ENCODE data around the gene UQCC2.

The UQCC2 gene

DNA sequence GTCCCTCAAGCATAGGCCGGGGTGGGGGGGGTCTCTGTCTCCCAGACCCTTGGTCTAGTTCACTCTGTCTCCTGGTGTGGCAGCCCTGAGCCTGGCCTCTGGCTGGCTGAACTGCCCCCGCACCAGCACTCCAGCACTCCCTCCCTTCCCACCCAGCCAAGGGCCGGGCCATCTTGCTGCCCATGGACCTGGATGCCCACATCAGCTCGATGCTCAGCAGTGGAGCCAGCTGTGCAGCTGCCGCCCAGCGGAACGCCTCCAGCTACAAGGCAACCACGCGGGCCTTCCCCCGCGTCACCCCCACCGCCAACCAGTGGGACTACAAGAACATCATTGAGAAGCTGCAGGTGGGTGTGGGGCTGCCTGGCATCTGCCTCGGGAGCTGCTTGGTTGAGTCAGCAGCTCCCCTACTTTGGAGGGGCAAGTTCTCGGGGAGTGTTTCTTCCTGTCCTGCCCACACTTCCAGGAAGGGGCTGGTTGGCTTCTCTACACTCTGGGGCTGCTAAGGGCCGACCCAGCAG lies 28.4 kb downstream of the UQCC2 start:
- ATAC-seq, result no peak
- TF ChIP-seq CSDC2 (CRISPR knock-in tag; IDR thresholded peaks at IDR 0.05) (no peak), RARB (CRISPR knock-in tag; IDR thresholded peaks at IDR 0.05) (no peak), OSR1 (CRISPR knock-in tag; IDR thresholded peaks at IDR 0.05) (no peak), ZFP30 (CRISPR knock-in tag; IDR thresholded peaks at IDR 0.05) (no peak), ZNF70 (CRISPR knock-in tag; IDR thresholded peaks at IDR 0.05) (no peak), TOX (CRISPR knock-in tag; IDR thresholded peaks at IDR 0.05; ENCODE audit: borderline replicate concordance) (no peak), ARNTL (CRISPR knock-in tag; IDR thresholded peaks at IDR 0.05; ENCODE audit: borderline replicate concordance, low read depth) (no peak), SNAI2 (CRISPR knock-in tag; IDR thresholded peaks at IDR 0.05) (no peak)
- TF ChIP-seq, protein P1, sequence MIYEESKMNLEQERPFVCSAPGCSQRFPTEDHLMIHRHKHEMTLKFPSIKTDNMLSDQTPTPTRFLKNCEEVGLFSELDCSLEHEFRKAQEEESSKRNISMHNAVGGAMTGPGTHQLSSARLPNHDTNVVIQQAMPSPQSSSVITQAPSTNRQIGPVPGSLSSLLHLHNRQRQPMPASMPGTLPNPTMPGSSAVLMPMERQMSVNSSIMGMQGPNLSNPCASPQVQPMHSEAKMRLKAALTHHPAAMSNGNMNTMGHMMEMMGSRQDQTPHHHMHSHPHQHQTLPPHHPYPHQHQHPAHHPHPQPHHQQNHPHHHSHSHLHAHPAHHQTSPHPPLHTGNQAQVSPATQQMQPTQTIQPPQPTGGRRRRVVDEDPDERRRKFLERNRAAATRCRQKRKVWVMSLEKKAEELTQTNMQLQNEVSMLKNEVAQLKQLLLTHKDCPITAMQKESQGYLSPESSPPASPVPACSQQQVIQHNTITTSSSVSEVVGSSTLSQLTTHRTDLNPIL (CRISPR knock-in tag; IDR thresholded peaks at IDR 0.05; ENCODE audit: low read depth), result no peak
- TF ChIP-seq, protein P2, sequence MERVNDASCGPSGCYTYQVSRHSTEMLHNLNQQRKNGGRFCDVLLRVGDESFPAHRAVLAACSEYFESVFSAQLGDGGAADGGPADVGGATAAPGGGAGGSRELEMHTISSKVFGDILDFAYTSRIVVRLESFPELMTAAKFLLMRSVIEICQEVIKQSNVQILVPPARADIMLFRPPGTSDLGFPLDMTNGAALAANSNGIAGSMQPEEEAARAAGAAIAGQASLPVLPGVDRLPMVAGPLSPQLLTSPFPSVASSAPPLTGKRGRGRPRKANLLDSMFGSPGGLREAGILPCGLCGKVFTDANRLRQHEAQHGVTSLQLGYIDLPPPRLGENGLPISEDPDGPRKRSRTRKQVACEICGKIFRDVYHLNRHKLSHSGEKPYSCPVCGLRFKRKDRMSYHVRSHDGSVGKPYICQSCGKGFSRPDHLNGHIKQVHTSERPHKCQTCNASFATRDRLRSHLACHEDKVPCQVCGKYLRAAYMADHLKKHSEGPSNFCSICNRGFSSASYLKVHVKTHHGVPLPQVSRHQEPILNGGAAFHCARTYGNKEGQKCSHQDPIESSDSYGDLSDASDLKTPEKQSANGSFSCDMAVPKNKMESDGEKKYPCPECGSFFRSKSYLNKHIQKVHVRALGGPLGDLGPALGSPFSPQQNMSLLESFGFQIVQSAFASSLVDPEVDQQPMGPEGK (CRISPR knock-in tag; IDR thresholded peaks at IDR 0.05; ENCODE audit: borderline replicate concordance), result no peak

DNA sequence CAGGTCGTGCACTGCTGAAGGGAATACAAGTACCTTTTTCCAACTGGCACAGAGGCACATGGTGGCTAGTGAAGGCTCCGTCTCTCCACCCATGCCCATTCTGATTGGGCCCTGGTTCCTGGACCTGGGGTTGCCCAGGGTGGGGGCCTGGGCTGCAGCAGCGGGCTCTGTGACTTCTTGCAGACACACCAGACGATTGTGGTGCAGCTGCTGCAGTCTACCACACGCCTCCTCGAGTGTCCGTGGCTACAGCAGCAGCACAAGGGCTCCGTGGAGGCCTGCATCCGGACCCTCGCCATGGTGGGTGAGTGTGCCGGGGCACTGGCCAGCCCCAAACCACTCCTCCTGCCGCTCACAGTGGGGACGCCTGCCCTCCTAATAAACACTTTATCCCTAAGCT lies 29.2 kb downstream of the UQCC2 start:
- no peak for TF ChIP-seq ESRRG (CRISPR knock-in tag; IDR thresholded peaks at IDR 0.05)
- no peak for TF ChIP-seq GLIS3 (CRISPR knock-in tag; IDR thresholded peaks at IDR 0.05)
- TF ChIP-seq, protein P3, sequence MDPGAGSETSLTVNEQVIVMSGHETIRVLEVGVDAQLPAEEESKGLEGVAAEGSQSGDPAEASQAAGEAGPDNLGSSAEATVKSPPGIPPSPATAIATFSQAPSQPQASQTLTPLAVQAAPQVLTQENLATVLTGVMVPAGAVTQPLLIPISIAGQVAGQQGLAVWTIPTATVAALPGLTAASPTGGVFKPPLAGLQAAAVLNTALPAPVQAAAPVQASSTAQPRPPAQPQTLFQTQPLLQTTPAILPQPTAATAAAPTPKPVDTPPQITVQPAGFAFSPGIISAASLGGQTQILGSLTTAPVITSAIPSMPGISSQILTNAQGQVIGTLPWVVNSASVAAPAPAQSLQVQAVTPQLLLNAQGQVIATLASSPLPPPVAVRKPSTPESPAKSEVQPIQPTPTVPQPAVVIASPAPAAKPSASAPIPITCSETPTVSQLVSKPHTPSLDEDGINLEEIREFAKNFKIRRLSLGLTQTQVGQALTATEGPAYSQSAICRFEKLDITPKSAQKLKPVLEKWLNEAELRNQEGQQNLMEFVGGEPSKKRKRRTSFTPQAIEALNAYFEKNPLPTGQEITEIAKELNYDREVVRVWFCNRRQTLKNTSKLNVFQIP (CRISPR knock-in tag; IDR thresholded peaks at IDR 0.05; ENCODE audit: borderline replicate concordance, low read depth), result no peak
- TF ChIP-seq CSDC2 (CRISPR knock-in tag; IDR thresholded peaks at IDR 0.05), result no peak
- no peak for TF ChIP-seq ISL1 (CRISPR knock-in tag; IDR thresholded peaks at IDR 0.05)
- no peak for TF ChIP-seq ZNF70 (CRISPR knock-in tag; IDR thresholded peaks at IDR 0.05)
- no peak for TF ChIP-seq SNAI2 (CRISPR knock-in tag; IDR thresholded peaks at IDR 0.05)
- TF ChIP-seq ZFP30 (CRISPR knock-in tag; IDR thresholded peaks at IDR 0.05), result no peak
- no peak for TF ChIP-seq RARB (CRISPR knock-in tag; IDR thresholded peaks at IDR 0.05)
- no peak for ATAC-seq

- ATAC-seq, result no peak
These were observed 31.7 kb downstream of the UQCC2 start for GRCh38 chr6:33679761-33680160.

More at GRCh38 chr6:33679761-33680160, 31.7 kb downstream of the UQCC2 start:
- TF ChIP-seq, protein P2 (CRISPR knock-in tag; IDR thresholded peaks at IDR 0.05; ENCODE audit: borderline replicate concordance), result no peak
- TF ChIP-seq ISL1 (CRISPR knock-in tag; IDR thresholded peaks at IDR 0.05) (no peak), ZC3H10 (CRISPR knock-in tag; IDR thresholded peaks at IDR 0.05) (no peak), TOX (CRISPR knock-in tag; IDR thresholded peaks at IDR 0.05; ENCODE audit: borderline replicate concordance) (no peak), ZFP3 (CRISPR knock-in tag; IDR thresholded peaks at IDR 0.05) (no peak), PPARA (CRISPR knock-in tag; IDR thresholded peaks at IDR 0.05; ENCODE audit: borderline replicate concordance) (no peak), GLIS3 (CRISPR knock-in tag; IDR thresholded peaks at IDR 0.05) (no peak), ZNF70 (CRISPR knock-in tag; IDR thresholded peaks at IDR 0.05) (no peak), BACH2 (CRISPR knock-in tag; IDR thresholded peaks at IDR 0.05; ENCODE audit: borderline replicate concordance) (no peak), ZFP30 (CRISPR knock-in tag; IDR thresholded peaks at IDR 0.05) (no peak), ZNF565 (CRISPR knock-in tag; conservative IDR thresholded peaks at IDR 0.05; ENCODE audit: low read depth) (no peak)
- TF ChIP-seq, protein P4, sequence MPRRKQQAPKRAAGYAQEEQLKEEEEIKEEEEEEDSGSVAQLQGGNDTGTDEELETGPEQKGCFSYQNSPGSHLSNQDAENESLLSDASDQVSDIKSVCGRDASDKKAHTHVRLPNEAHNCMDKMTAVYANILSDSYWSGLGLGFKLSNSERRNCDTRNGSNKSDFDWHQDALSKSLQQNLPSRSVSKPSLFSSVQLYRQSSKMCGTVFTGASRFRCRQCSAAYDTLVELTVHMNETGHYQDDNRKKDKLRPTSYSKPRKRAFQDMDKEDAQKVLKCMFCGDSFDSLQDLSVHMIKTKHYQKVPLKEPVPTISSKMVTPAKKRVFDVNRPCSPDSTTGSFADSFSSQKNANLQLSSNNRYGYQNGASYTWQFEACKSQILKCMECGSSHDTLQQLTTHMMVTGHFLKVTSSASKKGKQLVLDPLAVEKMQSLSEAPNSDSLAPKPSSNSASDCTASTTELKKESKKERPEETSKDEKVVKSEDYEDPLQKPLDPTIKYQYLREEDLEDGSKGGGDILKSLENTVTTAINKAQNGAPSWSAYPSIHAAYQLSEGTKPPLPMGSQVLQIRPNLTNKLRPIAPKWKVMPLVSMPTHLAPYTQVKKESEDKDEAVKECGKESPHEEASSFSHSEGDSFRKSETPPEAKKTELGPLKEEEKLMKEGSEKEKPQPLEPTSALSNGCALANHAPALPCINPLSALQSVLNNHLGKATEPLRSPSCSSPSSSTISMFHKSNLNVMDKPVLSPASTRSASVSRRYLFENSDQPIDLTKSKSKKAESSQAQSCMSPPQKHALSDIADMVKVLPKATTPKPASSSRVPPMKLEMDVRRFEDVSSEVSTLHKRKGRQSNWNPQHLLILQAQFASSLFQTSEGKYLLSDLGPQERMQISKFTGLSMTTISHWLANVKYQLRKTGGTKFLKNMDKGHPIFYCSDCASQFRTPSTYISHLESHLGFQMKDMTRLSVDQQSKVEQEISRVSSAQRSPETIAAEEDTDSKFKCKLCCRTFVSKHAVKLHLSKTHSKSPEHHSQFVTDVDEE (CRISPR knock-in tag; IDR thresholded peaks at IDR 0.05), result no peak
- TF ChIP-seq, protein P5, sequence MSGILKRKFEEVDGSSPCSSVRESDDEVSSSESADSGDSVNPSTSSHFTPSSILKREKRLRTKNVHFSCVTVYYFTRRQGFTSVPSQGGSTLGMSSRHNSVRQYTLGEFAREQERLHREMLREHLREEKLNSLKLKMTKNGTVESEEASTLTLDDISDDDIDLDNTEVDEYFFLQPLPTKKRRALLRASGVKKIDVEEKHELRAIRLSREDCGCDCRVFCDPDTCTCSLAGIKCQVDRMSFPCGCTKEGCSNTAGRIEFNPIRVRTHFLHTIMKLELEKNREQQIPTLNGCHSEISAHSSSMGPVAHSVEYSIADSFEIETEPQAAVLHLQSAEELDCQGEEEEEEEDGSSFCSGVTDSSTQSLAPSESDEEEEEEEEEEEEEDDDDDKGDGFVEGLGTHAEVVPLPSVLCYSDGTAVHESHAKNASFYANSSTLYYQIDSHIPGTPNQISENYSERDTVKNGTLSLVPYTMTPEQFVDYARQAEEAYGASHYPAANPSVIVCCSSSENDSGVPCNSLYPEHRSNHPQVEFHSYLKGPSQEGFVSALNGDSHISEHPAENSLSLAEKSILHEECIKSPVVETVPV (CRISPR knock-in tag; IDR thresholded peaks at IDR 0.05), result no peak
- TF ChIP-seq, protein P1 (CRISPR knock-in tag; IDR thresholded peaks at IDR 0.05; ENCODE audit: low read depth), result no peak
- TF ChIP-seq, protein P3 (CRISPR knock-in tag; IDR thresholded peaks at IDR 0.05; ENCODE audit: borderline replicate concordance, low read depth), result no peak
